OCI-LY7 (cell line): ENCODE data around the gene ZNF512.
"Not testable (repeated sequence)": the region's sequence is repeated elsewhere in the genome, so short reads cannot be mapped to it uniquely, and the experiment has no call there.

ENCODE experiments used
- CTCF ChIP-seq: fragments of 200-600 bp; sonication (generic); conservative IDR thresholded peaks from 2 replicates; pipeline ENCODE4 v1.5.1; 2014; ENCODE audit warnings: mild to moderate bottlenecking, antibody characterized with exemption, low read length, moderate library complexity, mixed read lengths
- EZH2phosphoT487 ChIP-seq: fragments of 200-600 bp; sonication (generic); IDR thresholded peaks from 2 replicates; pipeline ENCODE4 v1.6.1; 2018; ENCODE audit warnings: low read depth, borderline replicate concordance, mild to moderate bottlenecking, mixed run types, antibody characterized with exemption, low read length, moderate library complexity, mixed read lengths

DNA sequence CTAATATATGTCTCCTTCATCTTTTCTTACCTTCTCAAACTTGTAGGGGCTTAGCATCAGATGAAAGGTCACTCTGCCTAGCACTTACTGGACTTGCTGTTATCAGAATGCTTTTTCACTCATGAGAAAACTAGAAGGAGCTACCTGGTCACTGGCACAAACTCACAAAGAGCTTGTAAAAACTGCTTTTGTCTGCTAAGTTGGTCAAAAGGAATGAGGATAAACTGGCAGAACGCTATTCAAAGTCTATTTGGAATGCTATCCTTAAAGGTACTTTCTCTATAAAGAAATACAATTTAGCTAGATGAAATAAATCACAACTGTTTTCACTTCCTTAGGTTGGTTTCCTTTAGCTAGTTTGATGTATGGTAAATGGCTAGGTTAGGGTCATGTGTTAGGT, 43.5 kb downstream of the ZNF512 start:
- not testable (repeated sequence) for TF ChIP-seq CTCF, EZH2phosphoT487
